Thymus (tissue), 2 donors: ENCODE results near the gene TUBAL3. TPM values are rescaled to one million over a fixed set of nuclear protein-coding genes. Genes with fewer than 3 reads are reported as not detected.

Source experiments
- polyA plus RNA-seq: library from polyadenylated mRNA; stranded (reverse); fragments of 200-250 nt; gene quantifications from one replicate; pipeline ENCODE4 v1.2.3, GENCODE V29; 2013
- total RNA-seq: library from RNA; stranded (reverse); fragments of 120-200 nt; gene quantifications from one replicate; pipeline ENCODE4 v1.2.4, GENCODE V29; 2013
- donor health status: healthy.

Gene TUBAL3
- total and polyA plus RNA-seq, 2 donors: 0.46 to 1.3 TPM

Other genes starting within 250 kb of the TUBAL3 start
- 0.09 TPM for gene AKR1C8, start 219.7 kb downstream of the TUBAL3 start, total RNA-seq
- gene AKR1C8, start 219.7 kb downstream of the TUBAL3 start, polyA plus RNA-seq: 0.09 TPM
- not detected for gene AKR1C4, start 208.0 kb downstream of the TUBAL3 start, total RNA-seq
- 0.02 TPM for gene AKR1C4, start 208.0 kb downstream of the TUBAL3 start, polyA plus RNA-seq
- 0.19 TPM for gene UCN3, start 39.9 kb downstream of the TUBAL3 start, total RNA-seq
- gene UCN3, start 39.9 kb downstream of the TUBAL3 start, polyA plus RNA-seq: 0.30 TPM
- gene NET1, start 7.7 kb upstream of the TUBAL3 start, total RNA-seq: 58.2 TPM
- gene NET1, start 7.7 kb upstream of the TUBAL3 start, polyA plus RNA-seq: 63.6 TPM
- 32.6 TPM for gene CALML5, start 94.7 kb upstream of the TUBAL3 start, total RNA-seq
- gene CALML5, start 94.7 kb upstream of the TUBAL3 start, polyA plus RNA-seq: 368 TPM
- 144 TPM for gene CALML3, start 120.1 kb upstream of the TUBAL3 start, total RNA-seq
- gene CALML3, start 120.1 kb upstream of the TUBAL3 start, polyA plus RNA-seq: 142 TPM